Liver (tissue), 3 donors: ENCODE measurements around the gene SLC25A28.

Experiments
- EGR1 ChIP-seq, 2 donors: IDR thresholded peaks; 2 replicates each; pipeline ENCODE4 v1.6.1; 2016 to 2018; ENCODE audit warnings: antibody characterized with exemption in 2 of 2, low read depth in 2 of 2
- GABPA ChIP-seq, 2 donors: IDR thresholded peaks in 1 of 2; conservative IDR thresholded peaks in 1 of 2; 2 replicates each; pipeline ENCODE4 v1.6.1; 2016; ENCODE audit warnings: antibody characterized with exemption in 2 of 2, mild to moderate bottlenecking in 1 of 2, moderate library complexity in 1 of 2
- JUND ChIP-seq, 2 donors: IDR thresholded peaks; 2 replicates each; pipeline ENCODE4 v1.6.1; 2016; ENCODE audit warnings: antibody characterized with exemption in 2 of 2
- TAF1 ChIP-seq: conservative IDR thresholded peaks from 2 replicates; pipeline ENCODE4 v1.6.1; 2016; ENCODE audit warnings: antibody characterized with exemption, mild to moderate bottlenecking
- YY1 ChIP-seq: IDR thresholded peaks from 2 replicates; pipeline ENCODE4 v1.6.1; 2016; ENCODE audit warnings: antibody characterized with exemption, mild to moderate bottlenecking
- TF ChIP-seq, protein P1 (sequence below): IDR thresholded peaks from 2 replicates; pipeline ENCODE4 v1.6.1; 2016; ENCODE audit warnings: antibody characterized with exemption
- TF ChIP-seq, protein P2 (sequence below): fragments of 150-350 bp; IDR thresholded peaks from 2 replicates; pipeline ENCODE4 v1.5.1; 2017; ENCODE audit warnings: improper control_type of control experiment, low read depth, low read length; ENCODE audit not compliant: missing input control
- TF ChIP-seq, protein P3 (sequence below): IDR thresholded peaks from 2 replicates; pipeline ENCODE4 v1.6.1; 2016; ENCODE audit warnings: antibody characterized with exemption, mild to moderate bottlenecking
- TF ChIP-seq, protein P4 (sequence below): IDR thresholded peaks from 2 replicates; pipeline ENCODE4 v1.6.1; 2016; ENCODE audit warnings: antibody characterized with exemption
- donor health status: healthy.
- donor health status: healthy.

DNA sequence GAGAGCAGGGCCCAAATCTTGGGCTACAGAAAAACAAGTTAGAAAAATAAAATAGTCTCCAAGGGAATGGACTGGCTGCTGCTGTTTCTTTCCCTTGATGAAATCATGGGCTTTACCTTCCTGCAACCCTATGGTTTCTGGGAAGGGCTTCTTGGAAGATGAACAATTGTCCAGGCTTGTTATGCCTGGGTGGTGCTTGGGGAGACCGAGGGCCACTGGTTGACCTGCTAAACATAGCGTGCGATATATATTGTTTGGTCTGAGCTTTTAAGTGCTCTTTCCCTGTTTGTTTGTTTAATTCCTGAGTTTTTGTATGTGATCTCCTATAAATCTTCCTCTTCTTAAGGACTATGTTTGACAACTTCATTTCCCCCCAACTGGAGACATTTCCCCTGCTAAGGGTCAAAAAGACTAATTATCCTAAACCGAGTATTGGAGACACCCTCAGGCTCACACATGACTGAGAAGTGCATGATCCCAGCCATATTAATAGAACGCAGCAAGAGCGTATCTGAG lies 37.9 kb downstream of the SLC25A28 start:
- TF ChIP-seq, protein P1, sequence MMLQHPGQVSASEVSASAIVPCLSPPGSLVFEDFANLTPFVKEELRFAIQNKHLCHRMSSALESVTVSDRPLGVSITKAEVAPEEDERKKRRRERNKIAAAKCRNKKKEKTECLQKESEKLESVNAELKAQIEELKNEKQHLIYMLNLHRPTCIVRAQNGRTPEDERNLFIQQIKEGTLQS: no peak
- TF ChIP-seq, protein P2, sequence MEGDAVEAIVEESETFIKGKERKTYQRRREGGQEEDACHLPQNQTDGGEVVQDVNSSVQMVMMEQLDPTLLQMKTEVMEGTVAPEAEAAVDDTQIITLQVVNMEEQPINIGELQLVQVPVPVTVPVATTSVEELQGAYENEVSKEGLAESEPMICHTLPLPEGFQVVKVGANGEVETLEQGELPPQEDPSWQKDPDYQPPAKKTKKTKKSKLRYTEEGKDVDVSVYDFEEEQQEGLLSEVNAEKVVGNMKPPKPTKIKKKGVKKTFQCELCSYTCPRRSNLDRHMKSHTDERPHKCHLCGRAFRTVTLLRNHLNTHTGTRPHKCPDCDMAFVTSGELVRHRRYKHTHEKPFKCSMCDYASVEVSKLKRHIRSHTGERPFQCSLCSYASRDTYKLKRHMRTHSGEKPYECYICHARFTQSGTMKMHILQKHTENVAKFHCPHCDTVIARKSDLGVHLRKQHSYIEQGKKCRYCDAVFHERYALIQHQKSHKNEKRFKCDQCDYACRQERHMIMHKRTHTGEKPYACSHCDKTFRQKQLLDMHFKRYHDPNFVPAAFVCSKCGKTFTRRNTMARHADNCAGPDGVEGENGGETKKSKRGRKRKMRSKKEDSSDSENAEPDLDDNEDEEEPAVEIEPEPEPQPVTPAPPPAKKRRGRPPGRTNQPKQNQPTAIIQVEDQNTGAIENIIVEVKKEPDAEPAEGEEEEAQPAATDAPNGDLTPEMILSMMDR: no peak
- no peak for TF ChIP-seq YY1
- TF ChIP-seq, protein P3, sequence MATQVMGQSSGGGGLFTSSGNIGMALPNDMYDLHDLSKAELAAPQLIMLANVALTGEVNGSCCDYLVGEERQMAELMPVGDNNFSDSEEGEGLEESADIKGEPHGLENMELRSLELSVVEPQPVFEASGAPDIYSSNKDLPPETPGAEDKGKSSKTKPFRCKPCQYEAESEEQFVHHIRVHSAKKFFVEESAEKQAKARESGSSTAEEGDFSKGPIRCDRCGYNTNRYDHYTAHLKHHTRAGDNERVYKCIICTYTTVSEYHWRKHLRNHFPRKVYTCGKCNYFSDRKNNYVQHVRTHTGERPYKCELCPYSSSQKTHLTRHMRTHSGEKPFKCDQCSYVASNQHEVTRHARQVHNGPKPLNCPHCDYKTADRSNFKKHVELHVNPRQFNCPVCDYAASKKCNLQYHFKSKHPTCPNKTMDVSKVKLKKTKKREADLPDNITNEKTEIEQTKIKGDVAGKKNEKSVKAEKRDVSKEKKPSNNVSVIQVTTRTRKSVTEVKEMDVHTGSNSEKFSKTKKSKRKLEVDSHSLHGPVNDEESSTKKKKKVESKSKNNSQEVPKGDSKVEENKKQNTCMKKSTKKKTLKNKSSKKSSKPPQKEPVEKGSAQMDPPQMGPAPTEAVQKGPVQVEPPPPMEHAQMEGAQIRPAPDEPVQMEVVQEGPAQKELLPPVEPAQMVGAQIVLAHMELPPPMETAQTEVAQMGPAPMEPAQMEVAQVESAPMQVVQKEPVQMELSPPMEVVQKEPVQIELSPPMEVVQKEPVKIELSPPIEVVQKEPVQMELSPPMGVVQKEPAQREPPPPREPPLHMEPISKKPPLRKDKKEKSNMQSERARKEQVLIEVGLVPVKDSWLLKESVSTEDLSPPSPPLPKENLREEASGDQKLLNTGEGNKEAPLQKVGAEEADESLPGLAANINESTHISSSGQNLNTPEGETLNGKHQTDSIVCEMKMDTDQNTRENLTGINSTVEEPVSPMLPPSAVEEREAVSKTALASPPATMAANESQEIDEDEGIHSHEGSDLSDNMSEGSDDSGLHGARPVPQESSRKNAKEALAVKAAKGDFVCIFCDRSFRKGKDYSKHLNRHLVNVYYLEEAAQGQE: no peak
- TF ChIP-seq EGR1 (IDR thresholded peaks at IDR 0.05; ENCODE audit: low read depth in 2 of 2): no peak
- no peak for TF ChIP-seq JUND (IDR thresholded peaks at IDR 0.05)
- no peak for TF ChIP-seq TAF1
- TF ChIP-seq, protein P4, sequence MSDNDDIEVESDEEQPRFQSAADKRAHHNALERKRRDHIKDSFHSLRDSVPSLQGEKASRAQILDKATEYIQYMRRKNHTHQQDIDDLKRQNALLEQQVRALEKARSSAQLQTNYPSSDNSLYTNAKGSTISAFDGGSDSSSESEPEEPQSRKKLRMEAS: no peak
- no peak for TF ChIP-seq GABPA (IDR thresholded peaks at IDR 0.05 in 1 of 2, conservative IDR thresholded peaks at IDR 0.05 in 1 of 2)
